Loucy (cell line): ENCODE measurements around the gene HPX.

Experiments used
- H2AFZ ChIP-seq: fragments of 200-600 bp; sonication (generic); 2 replicates; pipeline ENCODE4 v1.6.0; 2016; ENCODE audit warnings: antibody characterized with exemption, mild to moderate bottlenecking, low read length, moderate library complexity
- H3F3A ChIP-seq: fragments of 200-600 bp; 2 replicates; pipeline ENCODE4 v1.6.0; 2016; ENCODE audit warnings: antibody characterized with exemption, low read depth, mild to moderate bottlenecking
- H3K27me3 ChIP-seq: fragments of 200-600 bp; sonication (generic); 2 replicates; pipeline ENCODE4 v1.6.1; 2014; ENCODE audit warnings: low read length, mild to moderate bottlenecking; ENCODE audit not compliant: insufficient read depth, poor library complexity, severe bottlenecking
- H3K36me3 ChIP-seq: fragments of 200-600 bp; sonication (generic); 2 replicates; pipeline ENCODE4 v1.6.1; 2016; ENCODE audit warnings: low read length; ENCODE audit not compliant: insufficient read depth
- H3K4me1 ChIP-seq: fragments of 200-600 bp; sonication (generic); 2 replicates; pipeline ENCODE4 v1.5.1; 2014; ENCODE audit warnings: low read length, mild to moderate bottlenecking; ENCODE audit not compliant: insufficient read depth, poor library complexity, severe bottlenecking
- H3K4me2 ChIP-seq: fragments of 200-600 bp; sonication (generic); 2 replicates; pipeline ENCODE4 v1.6.0; 2014; ENCODE audit warnings: antibody characterized with exemption, low read length, low read depth, mild to moderate bottlenecking; ENCODE audit not compliant: poor library complexity, severe bottlenecking
- H3K4me3 ChIP-seq: fragments of 200-600 bp; sonication (generic); 2 replicates; pipeline ENCODE4 v1.5.1; 2014; ENCODE audit warnings: low read length, mild to moderate bottlenecking, mixed read lengths; ENCODE audit not compliant: poor library complexity, severe bottlenecking
- H3K79me2 ChIP-seq: fragments of 200-600 bp; sonication (generic); 2 replicates; pipeline ENCODE4 v1.6.1; 2014; ENCODE audit warnings: low read length; ENCODE audit not compliant: insufficient read depth
- H3K9ac ChIP-seq: fragments of 200-600 bp; sonication (generic); 2 replicates; pipeline ENCODE4 v1.6.0; 2014; ENCODE audit warnings: mild to moderate bottlenecking, low read depth, low read length, moderate library complexity; ENCODE audit not compliant: poor library complexity, severe bottlenecking
- H3K9me2 ChIP-seq: fragments of 200-600 bp; sonication (generic); replicated peaks from 2 replicates; pipeline ENCODE4 v1.6.1; 2016; ENCODE audit warnings: low read depth, low read length, mixed read lengths
- H3K9me3 ChIP-seq: fragments of 200-600 bp; sonication (generic); 2 replicates; pipeline ENCODE4 v1.6.1; 2014; ENCODE audit warnings: mild to moderate bottlenecking, antibody characterized with exemption, low read length, low read depth; ENCODE audit not compliant: insufficient read depth
- H4K20me1 ChIP-seq: fragments of 200-600 bp; sonication (generic); 2 replicates; pipeline ENCODE4 v1.6.0; 2014; ENCODE audit warnings: antibody characterized with exemption, low read length, mild to moderate bottlenecking; ENCODE audit not compliant: insufficient read depth, poor library complexity, severe bottlenecking
- CTCF ChIP-seq: fragments of 200-600 bp; sonication (generic); conservative IDR thresholded peaks from 2 replicates; pipeline ENCODE4 v1.5.1; 2014; ENCODE audit warnings: mild to moderate bottlenecking, antibody characterized with exemption, low read length
- EZH2phosphoT487 ChIP-seq: fragments of 200-600 bp; IDR thresholded peaks from 2 replicates; pipeline ENCODE4 v1.6.1; 2018; ENCODE audit warnings: antibody characterized with exemption, mild to moderate bottlenecking, moderate library complexity, borderline replicate concordance

Gene HPX

DNA sequence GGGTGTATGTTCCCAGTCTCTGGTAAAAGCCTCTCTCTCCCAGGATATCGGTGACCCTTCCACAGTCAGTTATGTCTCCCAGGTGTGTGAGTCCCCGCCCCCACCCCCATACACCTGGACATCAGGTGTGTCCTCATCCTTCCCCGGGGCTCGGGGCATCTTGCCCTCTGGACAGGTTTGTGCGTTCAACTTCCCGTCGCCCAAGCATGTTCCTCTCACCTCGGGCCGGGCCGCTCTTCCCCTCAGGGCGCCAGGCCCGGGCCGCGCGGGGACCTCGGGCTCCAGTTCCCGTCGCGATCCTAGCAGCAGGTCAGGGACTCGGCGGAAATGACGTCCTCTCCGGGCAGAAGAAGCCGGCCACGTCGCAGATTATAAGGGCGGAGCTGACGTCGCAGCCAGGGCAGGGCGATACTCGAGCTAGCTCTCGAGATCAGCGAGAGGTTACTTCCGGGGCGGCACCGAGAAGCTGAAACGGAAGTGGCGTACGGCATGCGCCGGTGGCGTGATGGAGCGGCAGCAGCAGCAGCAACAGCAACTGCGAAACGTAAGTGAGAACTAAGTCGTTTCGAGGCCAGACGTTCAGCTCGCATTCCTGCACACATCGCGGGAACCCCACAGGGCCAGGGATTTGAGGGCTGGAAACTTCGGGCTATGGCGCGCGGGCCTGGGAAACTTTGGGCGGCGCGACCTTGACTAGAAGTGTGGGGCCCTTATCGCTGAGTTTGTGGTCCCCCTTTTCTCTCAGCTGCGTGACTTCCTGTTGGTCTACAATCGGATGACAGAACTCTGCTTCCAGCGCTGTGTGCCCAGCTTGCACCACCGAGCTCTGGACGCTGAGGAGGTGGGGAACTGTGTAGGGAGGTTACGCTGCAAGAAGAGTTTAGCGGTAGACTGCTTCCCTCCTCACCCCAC is 40.5 kb upstream of the HPX start, which contains the start of the genes ARFIP2 and TIMM10B:
ARFIP2 (minus strand) TSS at position 320 of the 912 bp plus-strand sequence. CDS start 910 bp downstream, outside the sequence.
TIMM10B (plus strand) TSS at position 490 of the 912 bp plus-strand sequence; CDS start at position 506, 16 bp downstream.
- Histone ChIP-seq H3K4me1 (peaks cover 33% of the 10 kb centered on the region), H3K4me2 (peak within 1 kb of the TSS; percentile 96), H3K79me2 (peaks cover 57% of the 10 kb centered on the region), H2AFZ (peak within 1 kb of the TSS; percentile 81), H3K27me3 (no peaks in the 10 kb centered on the region), H4K20me1 (peaks cover 33% of the 10 kb centered on the region), H3K9me2 (no peaks in the 10 kb centered on the region), H3K4me3 (peak within 1 kb of the TSS; percentile 92), H3K9ac (peak within 1 kb of the TSS; percentile 85), H3F3A (peaks cover under 1% of the 10 kb centered on the region; the same call in 1 of the 2 replicates), H3K36me3 (peaks cover 5% of the 10 kb centered on the region; the same call in 1 of the 2 replicates), H3K9me3 (no peaks in the 10 kb centered on the region)
- no peak for TF ChIP-seq CTCF
- no peak for TF ChIP-seq EZH2phosphoT487

DNA sequence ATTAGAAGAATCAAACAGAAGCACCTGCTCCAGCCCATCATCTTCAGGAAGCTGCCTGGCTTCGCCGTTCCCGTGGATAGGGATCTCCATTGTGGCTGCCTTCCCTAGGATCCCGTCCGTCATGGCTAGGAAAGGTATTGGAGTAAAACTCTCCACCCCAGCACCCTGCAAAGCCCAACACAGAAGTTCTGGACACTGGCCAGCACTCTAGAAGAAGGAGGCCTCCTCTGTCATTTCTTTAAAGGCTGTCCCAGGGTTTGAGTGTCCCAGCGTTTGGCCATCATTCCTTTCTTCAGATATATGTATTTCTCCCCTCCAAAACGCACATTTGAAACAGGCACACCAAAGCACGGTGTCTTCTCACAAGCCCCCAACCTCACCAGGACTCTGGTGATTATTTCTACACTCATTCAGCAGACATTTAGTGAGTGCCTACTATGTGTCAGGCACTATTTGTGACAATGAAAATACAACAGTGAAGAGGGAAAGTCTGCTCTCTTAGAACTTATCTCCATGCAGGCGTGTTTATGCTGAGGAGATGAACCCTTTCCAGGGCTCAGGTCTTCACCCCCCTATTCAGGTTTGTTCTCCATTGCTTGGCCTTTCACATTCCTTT is 39.6 kb upstream of the HPX start:
- no peak overlapping the region for H2AFZ ChIP-seq

DNA sequence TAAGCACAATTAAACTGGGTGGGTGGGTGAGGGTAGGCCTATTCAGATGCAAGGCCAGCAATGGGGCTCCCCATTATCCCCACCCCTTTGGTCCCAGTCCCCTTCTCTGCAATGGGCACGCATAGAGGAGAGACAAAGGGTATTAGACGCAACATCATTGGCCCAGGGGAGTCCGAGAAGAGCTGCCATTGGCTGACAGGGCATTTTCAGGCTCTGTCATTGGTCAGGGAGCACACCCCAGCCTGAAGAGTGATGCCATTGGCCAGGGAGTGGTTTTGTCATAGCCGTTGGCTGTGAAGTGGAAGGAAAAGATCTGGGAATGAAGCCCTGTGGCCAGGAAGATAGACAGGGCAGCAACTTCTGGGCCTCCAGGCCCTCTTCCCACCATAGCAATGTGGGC is 35.8 kb upstream of the HPX start:
- peaks cover 15% of the 10 kb centered on the region; the same call in 1 of the 2 replicates for H3F3A ChIP-seq
- no peak for TF ChIP-seq CTCF
- TF ChIP-seq EZH2phosphoT487: no peak
- no peak overlapping the region for H3K4me2 ChIP-seq
- no peaks in the 10 kb centered on the region for H3K9me2 ChIP-seq
- H4K20me1 ChIP-seq: peaks cover 11% of the 10 kb centered on the region
- H3K4me1 ChIP-seq: peaks cover 23% of the 10 kb centered on the region
- H3K27me3 ChIP-seq: no peaks in the 10 kb centered on the region
- no peak overlapping the region for H2AFZ ChIP-seq
- no peak overlapping the region for H3K9ac ChIP-seq
- H3K36me3 ChIP-seq: no peaks in the 10 kb centered on the region; the same call in 1 of the 2 replicates
- peaks cover 30% of the 10 kb centered on the region for H3K79me2 ChIP-seq
- no peak overlapping the region for H3K4me3 ChIP-seq
- no peaks in the 10 kb centered on the region for H3K9me3 ChIP-seq

More for the DNA sequence above, 39.6 kb upstream of the HPX start:
- H3K4me2 ChIP-seq: peak overlapping the region; percentile 96
- H3K79me2 ChIP-seq: peaks cover 57% of the 10 kb centered on the region
- H3K4me3 ChIP-seq: peak overlapping the region; percentile 92
- no peaks in the 10 kb centered on the region for H3K9me2 ChIP-seq
- TF ChIP-seq CTCF (no peak), EZH2phosphoT487 (no peak)
- H3K9me3 ChIP-seq: no peaks in the 10 kb centered on the region
- peaks cover 33% of the 10 kb centered on the region for H4K20me1 ChIP-seq
- peaks cover 4% of the 10 kb centered on the region; the same call in 1 of the 2 replicates for H3F3A ChIP-seq
- peaks cover 5% of the 10 kb centered on the region; the same call in 1 of the 2 replicates for H3K36me3 ChIP-seq
- no peaks in the 10 kb centered on the region for H3K27me3 ChIP-seq
- peaks cover 33% of the 10 kb centered on the region for H3K4me1 ChIP-seq
- peak overlapping the region; percentile 85 for H3K9ac ChIP-seq
